ENCODE data around the gene ETFDH.
A peak's percentile ranks its signal among the peaks of the same experiment; 100 is the strongest.
"Not testable (repeated sequence)": the region's sequence is repeated elsewhere in the genome, so short reads cannot be mapped to it uniquely, and the experiment has no call there.

Gene ETFDH

DNA sequence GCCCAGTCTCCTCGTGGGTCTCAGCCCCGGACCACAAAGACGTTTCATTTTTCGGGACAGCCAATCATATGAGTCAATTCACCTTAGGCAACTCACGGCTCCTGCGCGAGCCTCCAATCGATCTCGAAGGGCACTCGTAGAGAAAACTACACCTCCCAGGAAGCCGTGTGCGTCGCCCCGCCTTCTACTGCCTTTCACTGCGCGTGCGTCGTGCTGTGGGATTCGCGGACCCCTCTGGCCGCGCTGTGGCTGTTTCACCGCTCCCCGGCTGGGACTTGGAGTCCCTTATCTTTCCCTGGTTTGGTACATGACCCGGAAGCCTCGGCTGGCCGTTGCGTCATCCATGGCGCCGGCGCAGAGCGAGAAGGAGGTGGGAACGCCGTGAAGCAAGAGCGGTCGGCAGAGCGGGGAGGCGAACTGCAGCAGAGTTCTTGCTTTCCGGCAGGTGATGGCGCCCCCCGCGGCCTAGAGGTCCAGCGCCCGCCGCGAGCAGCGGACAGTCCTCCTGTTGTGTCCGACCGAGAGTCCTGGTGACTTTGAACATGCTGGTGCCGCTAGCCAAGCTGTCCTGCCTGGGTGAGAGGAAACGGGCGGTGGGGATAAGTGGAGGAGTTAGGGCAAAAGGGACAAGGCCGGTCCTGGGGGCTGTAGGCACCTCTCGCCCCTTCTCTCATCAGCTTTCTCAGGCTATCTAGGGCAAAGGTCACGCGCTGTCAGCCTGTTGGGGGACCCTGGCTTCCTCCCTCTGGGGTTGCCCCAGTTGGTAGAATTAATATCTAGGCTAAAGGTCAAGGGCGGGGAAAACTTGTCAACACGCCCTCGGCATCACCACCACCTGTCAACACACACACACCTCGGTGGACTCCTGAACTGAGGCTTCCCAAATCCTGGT lies at the start of gene ETFDH:
TSS of gene ETFDH (plus strand) at position 382 of the 892 bp plus-strand sequence. CDS start at position 543, 161 bp downstream.
- DNase-seq = peak; percentile 95

DNA sequence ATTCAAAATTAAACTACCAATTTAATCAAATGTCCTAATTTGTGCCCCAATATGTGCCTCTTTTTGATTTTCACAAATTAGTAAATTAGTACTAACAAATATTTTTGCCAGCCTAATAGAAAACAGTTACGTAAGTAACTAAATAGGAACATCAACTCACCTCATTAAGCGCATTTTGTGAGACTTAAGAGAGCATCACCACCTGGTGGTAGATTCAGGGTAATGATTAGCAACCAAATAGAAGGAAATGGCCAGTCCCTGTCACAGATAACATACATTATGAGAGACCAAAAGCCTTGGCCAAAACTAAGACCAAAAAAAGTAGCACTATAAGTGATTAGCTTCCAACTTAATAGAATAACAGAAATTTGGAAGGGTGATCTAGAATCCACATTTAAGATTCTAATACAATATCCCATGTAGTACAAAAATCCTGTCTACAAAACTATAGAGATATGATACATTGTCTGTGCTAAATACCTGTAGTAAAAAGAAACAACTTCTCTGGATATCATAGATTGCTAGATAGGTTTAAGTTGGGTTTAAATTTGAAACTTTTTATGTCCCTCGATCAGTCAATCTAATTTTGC lies 47.1 kb upstream of the ETFDH start:
- peak; percentile 32 for DNase-seq

DNA sequence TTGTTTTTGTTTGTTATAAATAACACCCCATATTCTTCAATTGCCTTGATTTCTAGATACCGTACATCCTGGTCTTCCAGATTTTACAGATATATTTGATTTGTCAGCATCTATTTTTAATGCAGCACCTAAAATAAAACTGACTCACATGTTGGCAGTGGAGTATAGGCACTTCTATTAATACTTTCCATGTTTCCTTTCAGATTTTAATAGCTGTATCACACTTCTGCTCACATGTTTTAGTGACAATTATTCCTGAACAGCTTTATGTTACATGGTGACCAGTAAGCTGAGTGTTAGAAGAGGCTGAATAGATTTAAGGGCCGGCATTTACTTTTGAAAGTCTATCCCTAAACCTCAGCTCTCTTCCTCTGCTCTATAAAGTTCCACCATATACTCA lies 46.6 kb upstream of the ETFDH start:
- no peak for DNase-seq

DNA sequence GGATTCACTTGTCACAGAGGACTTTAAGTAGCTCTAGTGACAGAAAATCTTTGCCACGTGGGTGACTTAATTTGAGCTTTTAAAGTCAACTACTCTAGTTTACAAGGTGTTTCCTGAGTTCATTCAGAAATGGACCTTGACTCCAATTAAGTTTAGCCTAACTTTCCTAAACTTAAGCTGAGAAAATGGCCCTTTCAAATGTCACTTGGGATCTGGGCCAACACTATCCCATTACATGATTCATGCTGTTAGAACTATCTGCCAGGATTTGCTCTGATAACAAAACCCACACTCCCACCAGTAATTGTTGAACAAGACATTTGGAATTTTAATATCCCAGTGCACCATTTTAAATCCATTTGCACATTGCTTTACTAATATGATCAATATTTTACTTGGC lies 41.2 kb upstream of the ETFDH start:
- no peak for DNase-seq

DNA sequence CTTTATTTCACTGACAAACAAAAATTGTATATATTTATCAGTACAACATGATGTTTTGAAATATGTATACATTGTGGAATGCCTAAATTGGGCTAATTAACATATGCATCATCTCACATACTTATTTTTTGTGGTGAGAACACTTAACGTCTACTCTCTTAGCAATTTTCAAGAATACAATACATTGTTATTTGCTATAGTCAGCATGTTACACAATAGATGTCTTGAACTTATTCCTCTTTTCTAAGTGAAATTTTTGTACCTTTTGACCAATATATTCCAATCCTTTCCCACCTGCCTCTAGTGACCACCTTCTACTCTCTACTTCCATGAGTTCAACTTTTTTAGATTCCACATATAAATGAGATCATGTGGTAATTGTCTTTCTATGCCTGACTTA lies 35.5 kb upstream of the ETFDH start:
- no peak for DNase-seq

DNA sequence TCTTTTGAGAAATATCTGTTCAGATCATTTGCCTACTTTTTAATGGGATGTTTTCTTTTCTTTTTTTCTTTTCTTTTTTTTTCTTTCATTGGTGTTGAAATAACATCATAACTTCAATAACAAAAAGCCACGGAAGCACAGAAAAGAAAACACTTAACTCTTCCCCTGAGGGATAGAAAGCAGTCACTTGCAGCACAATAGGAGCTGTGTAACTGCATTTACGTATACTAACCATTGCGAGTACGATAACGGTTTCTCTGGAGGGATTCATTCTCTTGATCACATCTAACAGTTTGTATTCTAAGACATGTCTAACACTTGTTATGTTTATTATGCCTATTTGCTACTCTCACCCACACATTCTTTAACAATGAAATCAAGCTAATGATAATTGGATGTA lies 27.7 kb upstream of the ETFDH start:
- DNase-seq = no peak

DNA sequence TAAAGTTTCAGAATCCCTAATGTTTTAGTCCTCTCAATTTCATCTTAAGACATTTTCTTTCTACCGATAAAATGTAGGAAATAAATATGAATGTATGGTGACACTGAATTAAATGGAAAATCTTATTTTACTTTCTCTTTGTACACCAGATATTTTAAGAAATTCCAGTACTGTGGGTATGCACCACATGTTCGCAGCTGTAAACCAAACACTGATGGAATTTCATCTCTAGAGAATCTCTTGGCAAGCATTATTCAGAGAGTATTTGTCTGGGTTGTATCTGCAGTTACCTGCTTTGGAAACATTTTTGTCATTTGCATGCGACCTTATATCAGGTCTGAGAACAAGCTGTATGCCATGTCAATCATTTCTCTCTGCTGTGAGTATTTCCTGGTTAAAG lies 27.3 kb upstream of the ETFDH start:
- DNase-seq = no peak

DNA sequence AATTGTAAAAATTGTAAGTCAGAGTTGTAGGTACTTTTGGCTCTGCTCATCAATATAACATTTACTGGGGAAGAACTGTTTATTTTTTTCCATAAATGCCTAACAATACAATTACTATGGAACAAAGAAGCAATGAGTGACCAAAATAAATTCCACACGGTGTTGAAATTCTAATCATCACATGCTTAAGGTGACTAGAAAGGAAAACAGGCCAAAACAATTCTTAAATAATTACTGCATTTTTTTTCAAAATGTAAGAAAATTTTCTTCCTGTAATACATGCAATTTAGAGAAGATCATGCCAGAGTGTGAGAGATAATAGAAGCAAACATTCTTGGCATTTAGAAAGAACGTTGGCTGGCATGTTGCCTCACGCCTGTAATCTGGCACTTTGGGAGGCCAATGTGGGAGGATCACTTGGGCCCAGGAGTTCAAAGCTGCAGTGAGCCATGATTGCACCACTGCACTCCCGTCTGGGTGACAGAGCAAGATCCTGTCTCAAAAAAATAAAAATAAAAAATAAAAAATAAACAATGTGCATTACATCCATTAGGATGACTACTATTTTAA lies 22.9 kb upstream of the ETFDH start:
- DNase-seq = no peak

DNA sequence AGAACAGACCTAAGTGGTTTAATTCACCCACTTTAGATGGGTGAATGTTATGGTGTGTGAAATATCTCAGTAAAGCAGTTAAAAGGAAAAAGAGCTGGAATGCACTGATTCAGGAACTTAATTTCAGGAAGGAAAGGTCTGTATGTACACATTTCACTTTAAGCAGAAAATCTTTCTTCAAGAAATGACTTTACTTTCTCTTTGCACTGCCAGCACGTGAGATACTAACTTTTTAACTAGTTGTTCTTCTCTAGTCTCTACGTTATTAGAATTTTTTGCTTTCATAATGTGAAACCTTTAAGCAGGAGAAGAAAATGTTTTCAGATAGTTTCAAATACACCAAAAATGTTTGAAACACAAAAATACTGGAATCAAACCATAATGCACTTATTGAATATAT lies 19.2 kb upstream of the ETFDH start:
- DNase-seq = no peak

DNA sequence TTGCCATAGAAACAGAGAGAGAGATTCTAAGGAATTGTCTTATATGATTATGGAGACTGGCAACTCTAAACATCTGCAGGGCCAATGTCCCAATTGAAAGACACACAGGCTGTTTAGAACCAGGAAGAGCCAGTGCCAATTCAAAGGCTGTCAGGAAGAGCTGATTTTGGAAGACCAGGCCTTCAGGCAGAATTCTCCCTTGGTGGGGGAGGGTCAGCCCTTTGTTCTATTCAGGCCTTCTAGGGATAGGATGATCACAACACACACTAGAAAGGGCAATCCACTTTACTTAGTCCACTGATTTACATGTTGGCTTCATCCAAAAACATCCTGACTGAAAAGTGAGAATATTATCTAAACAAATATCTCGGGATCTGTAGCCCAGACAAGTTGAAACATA lies 15.7 kb upstream of the ETFDH start:
- no peak for DNase-seq

DNA sequence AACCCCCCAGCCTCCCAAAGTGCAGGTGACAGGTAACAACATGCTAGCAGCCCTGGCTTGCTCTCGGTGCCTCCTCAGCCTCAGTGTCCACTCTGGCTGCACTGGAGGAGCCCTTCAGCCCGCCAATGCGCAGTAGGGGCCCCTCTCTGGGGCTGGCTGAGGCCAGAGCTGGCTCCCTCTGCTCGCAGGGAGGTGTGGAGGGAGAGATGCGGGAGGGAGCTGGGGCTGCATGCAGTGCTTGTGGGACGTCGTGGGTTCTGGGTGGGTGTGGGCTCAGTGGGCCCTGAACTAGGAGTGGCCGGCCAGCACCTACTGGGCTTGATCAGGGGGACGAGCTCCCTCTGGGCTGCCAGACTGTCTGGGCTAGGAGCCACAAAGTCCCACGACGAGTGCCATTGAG lies 14.8 kb upstream of the ETFDH start:
- DNase-seq = no peak

DNA sequence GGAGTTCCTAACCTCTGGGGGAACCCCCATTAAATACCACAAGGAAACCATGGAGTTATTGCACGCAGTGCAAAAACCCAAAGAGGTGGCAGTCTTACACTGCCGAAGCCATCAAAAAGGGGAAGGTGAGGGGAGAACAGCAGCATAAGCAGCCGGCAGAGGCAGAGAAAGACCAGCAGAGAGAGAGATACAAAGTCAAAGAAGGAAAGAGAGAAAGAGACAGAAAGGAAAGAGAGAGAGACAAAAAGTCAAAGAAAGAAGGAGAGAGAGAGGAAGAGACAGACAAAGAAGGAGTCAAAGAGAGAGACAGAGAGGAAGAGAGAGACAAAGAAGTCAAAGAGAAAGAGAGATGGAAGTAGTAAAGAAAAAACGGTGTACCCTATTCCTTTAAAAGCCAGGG lies 8.8 kb upstream of the ETFDH start:
- not testable (repeated sequence) for DNase-seq

DNA sequence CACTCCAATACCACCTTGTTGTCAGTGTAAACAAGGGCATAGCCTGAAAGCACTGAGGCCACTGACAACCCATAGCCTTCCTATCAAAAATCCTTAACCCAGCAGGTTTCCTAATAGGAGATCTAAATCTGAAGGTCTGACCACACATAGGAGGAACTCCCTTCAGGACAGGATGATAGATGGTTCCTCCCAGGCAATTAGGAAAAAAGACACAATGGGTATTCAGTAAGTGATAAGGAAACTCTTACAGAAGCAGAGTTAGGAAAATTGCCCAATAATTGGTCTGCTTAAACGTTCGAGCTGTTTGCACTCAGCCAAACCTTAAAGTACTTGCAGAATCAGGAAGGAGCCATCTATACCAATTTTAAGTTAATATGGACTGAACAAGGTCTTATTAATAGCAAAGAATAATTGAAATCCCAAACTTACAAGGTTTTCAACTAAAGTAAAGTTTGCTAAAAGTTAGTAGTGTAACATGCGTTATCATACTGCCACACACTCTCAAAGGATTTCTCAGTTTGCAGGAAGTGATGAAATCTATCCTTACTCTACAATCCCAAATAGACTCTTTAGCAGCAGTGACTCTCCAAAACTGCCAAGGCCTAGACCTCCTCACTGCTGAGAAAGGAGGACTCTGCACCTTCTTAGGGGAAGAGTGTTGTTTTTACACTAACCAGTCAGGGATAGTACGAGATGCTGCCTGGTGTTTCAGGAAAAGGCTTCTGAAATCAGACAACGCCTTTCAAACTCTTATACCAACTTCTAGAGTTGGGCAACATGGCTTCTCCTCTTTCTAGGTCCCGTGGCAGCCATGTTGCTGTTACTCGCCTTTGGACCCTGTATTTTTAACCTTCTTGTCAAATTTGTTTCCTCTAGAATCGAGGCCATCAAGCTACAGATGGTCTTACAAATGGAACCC lies 8.1 kb upstream of the ETFDH start:
- not testable (repeated sequence) for DNase-seq

DNA sequence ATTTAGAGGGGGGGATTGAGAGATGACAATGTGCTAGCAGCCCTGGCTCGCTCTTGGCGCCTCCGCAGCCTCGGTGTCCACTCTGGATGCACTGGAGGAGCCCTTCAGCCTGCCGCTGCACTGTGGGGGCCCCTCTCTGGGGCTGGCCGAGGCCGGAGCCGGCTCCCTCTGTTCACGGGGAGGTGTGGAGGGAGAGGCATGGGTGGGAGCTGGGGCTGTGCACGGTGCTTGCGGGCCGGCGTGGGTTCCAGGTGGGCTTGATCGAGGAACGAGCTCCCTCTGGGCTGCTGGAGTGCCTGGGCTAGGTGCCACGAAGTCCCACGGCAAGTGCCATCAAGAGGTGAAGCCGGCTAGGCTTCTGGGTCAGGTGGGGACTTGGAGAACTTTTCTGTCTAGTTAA lies 7.3 kb upstream of the ETFDH start:
- DNase-seq = no peak

DNA sequence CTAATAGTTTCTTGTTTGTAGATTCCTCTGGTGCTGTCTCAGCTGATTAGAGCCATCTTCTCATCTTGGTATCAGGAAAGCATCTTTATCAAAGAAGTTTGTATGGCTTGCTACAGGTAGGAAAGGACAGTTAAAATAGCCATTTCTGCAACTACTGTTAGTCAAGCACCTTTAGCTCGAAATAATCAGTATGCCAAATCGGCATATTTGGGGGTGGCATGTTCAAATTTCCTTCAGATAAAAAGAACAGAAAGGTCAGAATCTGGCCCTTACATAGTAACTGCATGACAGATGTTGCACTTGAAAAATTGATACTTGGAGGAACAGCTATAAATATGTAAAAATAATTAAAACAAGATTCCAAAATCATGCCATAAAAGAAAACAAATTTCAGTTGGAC lies 5.2 kb upstream of the ETFDH start:
- no peak for DNase-seq

DNA sequence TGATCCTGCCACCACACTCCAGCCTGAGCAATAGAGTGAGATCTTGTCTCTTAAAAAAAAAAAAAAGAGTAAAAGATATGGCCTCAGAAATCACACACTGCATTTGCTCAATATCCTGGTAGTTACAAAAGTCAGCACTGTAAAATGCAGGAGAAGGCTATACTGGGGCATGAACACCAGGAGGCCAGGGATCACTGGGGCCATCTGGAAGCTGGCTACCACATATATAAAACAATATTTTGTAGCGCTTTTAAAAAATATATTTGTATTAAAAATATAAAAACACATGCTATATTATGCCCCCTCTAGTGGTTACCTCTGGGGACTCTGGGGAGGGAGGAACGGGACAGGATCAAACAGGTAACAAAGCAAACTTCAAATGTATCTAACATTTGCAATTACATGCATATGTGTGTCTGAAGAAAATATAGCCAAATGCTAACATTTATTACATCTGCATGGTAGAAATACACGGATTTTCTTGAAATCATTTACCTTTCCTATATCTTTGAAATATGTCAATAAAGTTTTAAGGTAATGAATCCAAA lies 4.4 kb upstream of the ETFDH start:
- peak; percentile 3 for DNase-seq

DNA sequence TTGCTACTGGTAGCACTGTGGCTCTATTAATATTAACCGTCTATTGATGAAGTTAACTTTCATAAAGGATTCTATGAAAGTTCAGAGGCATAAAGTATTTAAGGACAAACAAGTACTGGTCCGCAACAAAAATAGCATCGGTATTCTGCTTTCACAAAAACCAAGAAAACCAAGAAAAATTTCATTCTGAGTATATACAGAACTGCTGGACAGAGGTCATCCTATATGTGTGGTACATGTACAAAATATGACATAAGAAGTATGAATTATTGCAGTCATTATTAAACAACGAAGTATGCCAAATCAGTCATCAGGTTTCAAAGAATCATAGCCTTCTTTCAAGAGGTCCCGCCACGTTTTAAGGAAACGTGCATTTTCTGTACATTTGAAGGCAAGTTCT lies 2.8 kb upstream of the ETFDH start:
- DNase-seq = no peak

DNA sequence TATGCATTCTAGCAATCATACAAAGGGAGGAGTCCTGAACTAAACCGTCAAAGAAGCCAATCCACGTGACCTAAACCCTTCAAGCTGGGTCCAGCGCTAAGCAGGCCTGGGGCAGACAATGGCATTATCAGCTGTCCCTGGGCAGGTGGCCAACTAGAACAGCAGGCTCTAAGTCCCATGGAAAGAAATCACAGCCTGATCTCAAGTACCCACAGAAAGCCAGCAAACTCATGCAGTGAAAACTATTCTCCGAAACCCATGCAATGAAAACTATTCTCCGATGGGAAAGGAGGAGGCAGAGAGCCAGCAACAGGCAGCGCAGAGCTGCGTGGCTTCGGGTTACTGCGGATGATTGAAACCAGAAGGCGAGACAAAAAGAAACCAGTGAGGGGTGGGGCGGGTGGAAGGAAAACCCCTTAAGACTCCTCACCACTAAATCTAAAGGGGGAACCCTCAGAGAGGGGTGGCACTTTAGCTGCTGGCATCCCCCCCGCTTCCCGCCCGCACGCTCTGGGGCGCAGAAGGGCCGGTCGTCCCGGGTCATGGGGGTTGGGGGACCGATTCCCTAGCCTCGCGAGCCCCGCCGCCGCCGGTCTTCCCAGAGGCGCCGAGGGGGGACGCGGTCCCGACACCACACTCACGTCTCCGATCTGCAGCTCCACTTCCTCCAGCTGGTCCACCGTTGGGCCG lies 976 bp upstream of the ETFDH start:
- DNase-seq = peak; percentile 40

DNA sequence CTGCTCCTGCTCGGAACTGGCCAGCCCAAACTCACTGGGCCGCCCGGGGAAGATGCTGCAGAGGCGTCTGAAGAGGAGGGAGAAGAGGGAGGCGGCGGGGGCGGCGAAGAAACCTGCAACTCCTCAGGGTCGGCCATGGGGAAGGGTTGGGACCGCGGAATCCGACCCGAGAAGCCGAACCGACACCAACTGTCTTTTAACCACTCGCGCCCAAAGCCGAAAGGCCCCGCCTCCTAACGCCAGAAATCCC lies 506 bp upstream of the ETFDH start, which contains the start of gene C4orf46:
TSS of gene C4orf46 (minus strand) at position 223 of the 250 bp plus-strand sequence. CDS start at position 137, 86 bp downstream.
- no peak for DNase-seq

DNA sequence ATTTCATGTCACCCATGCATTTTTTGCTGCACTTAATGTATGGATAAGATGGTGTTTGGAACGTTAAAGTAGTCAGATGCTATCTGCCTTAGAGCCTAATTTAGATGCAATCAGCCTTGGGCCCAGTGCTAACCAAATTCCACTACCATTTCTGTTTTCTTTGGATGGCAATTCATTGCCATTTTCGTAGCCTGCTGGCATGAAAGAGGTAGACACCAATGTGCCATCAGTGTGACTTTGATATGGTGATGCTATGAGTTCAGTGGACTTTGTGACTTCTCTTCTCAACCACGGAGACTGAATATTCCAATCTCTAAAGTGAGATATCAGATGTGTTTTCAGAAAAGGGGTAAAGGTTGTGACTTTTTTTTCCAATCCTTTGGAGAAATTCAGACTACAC lies 1.5 kb downstream of the ETFDH start:
- DNase-seq = no peak

DNA sequence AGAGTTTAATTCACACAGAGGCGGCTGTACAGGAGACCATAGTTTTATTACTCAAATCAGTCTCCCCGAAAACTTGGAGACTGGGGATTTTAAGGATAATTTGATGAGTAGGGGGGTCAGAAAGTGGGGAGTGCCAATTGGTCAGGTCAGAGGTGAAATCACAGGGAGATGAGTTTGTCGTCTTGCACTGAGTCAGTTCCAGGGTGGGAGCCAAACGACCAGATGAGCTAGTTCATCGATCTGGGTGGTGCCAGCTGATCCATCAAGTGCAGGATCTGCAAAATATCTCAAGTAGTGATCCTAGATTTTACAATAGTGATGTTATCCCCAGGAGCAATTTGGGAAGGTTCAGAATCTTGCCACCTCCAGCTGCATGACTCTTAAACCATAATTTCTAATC lies 4.0 kb downstream of the ETFDH start:
- DNase-seq = no peak

DNA sequence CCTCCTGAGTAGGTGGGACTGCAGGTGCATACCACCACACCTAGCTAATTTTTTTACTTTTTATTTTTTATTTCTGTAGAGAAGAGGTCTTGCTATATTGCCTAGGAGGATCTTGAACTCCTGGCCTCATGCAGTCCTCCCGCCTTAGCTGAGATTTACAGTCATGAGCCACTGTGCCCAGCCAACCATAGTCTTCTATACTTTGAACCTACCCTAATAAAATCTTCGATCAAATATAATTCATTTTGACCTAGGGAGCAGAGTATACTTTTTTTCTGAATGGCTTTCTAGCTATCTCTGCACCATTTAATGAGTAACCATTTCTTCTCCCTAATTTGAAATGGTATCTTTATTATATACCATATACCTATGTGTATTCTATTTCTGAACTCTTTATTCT lies 6.7 kb downstream of the ETFDH start:
- DNase-seq = no peak

All from HCEC 1CT (cell line).